ENCODE measurements around the gene ABCC5.

Gene ABCC5

GRCh38 chr3:183914856-183915255 is 102.8 kb downstream of the ABCC5 start:
- H3K4me1 ChIP-seq (ENCODE audit: insufficient read depth, low read length): no peaks in the 10 kb centered on the region
- no peaks in the 10 kb centered on the region for H3K27me3 ChIP-seq (ENCODE audit: insufficient read depth, low read length)
- H3K9me3 ChIP-seq (ENCODE audit: insufficient read depth, low read depth, low read length): no peaks in the 10 kb centered on the region
- no peak overlapping the region for H3K9ac ChIP-seq (ENCODE audit: low read depth, low read length)
- peaks cover 4% of the 10 kb centered on the region; the same call in 1 of the 2 replicates for H3K36me3 ChIP-seq (ENCODE audit: insufficient read depth, low read depth, low read length)
- H3K27ac ChIP-seq (ENCODE audit: low read length): no peak overlapping the region
- no peak overlapping the region for H3K4me3 ChIP-seq (ENCODE audit: low read length)

- H3K27ac ChIP-seq (ENCODE audit: low read length): no peak overlapping the region
- no peaks in the 10 kb centered on the region for H3K27me3 ChIP-seq (ENCODE audit: insufficient read depth, low read length)
- H3K9ac ChIP-seq (ENCODE audit: low read depth, low read length): no peak overlapping the region
- no peak overlapping the region for H3K4me3 ChIP-seq (ENCODE audit: low read length)
- no peaks in the 10 kb centered on the region for H3K9me3 ChIP-seq (ENCODE audit: insufficient read depth, low read depth, low read length)
- no peaks in the 10 kb centered on the region for H3K4me1 ChIP-seq (ENCODE audit: insufficient read depth, low read length)
- H3K36me3 ChIP-seq (ENCODE audit: insufficient read depth, low read depth, low read length): no peaks in the 10 kb centered on the region
These were observed 104.1 kb downstream of the ABCC5 start for GRCh38 chr3:183913580-183913920.

GRCh38 chr3:183912895-183913579 is 104.6 kb downstream of the ABCC5 start:
- H3K27ac ChIP-seq (ENCODE audit: low read length): no peak overlapping the region

GRCh38 chr3:183911763-183912506 is 105.7 kb downstream of the ABCC5 start:
- H3K4me1 ChIP-seq (ENCODE audit: insufficient read depth, low read length): no peaks in the 10 kb centered on the region; the same call in 1 of the 2 replicates
- H3K27ac ChIP-seq (ENCODE audit: low read length): no peak overlapping the region
- H3K27me3 ChIP-seq (ENCODE audit: insufficient read depth, low read length): no peaks in the 10 kb centered on the region
- no peaks in the 10 kb centered on the region for H3K36me3 ChIP-seq (ENCODE audit: insufficient read depth, low read depth, low read length)
- H3K9me3 ChIP-seq (ENCODE audit: insufficient read depth, low read depth, low read length): no peaks in the 10 kb centered on the region
- H3K4me3 ChIP-seq (ENCODE audit: low read length): no peak overlapping the region
- no peak overlapping the region for H3K9ac ChIP-seq (ENCODE audit: low read depth, low read length)

More at GRCh38 chr3:183912895-183913579, 104.6 kb downstream of the ABCC5 start:
- H3K9me3 ChIP-seq (ENCODE audit: insufficient read depth, low read depth, low read length): no peaks in the 10 kb centered on the region
- no peak overlapping the region for H3K9ac ChIP-seq (ENCODE audit: low read depth, low read length)
- no peaks in the 10 kb centered on the region for H3K4me1 ChIP-seq (ENCODE audit: insufficient read depth, low read length)
- H3K36me3 ChIP-seq (ENCODE audit: insufficient read depth, low read depth, low read length): no peaks in the 10 kb centered on the region
- no peak overlapping the region for H3K4me3 ChIP-seq (ENCODE audit: low read length)
- no peaks in the 10 kb centered on the region for H3K27me3 ChIP-seq (ENCODE audit: insufficient read depth, low read length)

- Histone ChIP-seq H3K27ac (ENCODE audit: low read length) (no peak overlapping the region), H3K4me1 (ENCODE audit: insufficient read depth, low read length) (no peaks in the 10 kb centered on the region; the same call in 1 of the 2 replicates), H3K4me3 (ENCODE audit: low read length) (no peak overlapping the region), H3K9me3 (ENCODE audit: insufficient read depth, low read depth, low read length) (no peaks in the 10 kb centered on the region), H3K27me3 (ENCODE audit: insufficient read depth, low read length) (no peaks in the 10 kb centered on the region), H3K36me3 (ENCODE audit: insufficient read depth, low read depth, low read length) (no peaks in the 10 kb centered on the region), H3K9ac (ENCODE audit: low read depth, low read length) (no peak overlapping the region)
These were observed 106.6 kb downstream of the ABCC5 start for GRCh38 chr3:183911087-183911486.

GRCh38 chr3:183909030-183909600 is 108.6 kb downstream of the ABCC5 start:
- Histone ChIP-seq H3K36me3 (ENCODE audit: insufficient read depth, low read depth, low read length) (no peaks in the 10 kb centered on the region), H3K4me1 (ENCODE audit: insufficient read depth, low read length) (no peaks in the 10 kb centered on the region; the same call in 1 of the 2 replicates), H3K27ac (ENCODE audit: low read length) (no peak overlapping the region), H3K4me3 (ENCODE audit: low read length) (no peak overlapping the region), H3K9me3 (ENCODE audit: insufficient read depth, low read depth, low read length) (no peaks in the 10 kb centered on the region), H3K9ac (ENCODE audit: low read depth, low read length) (no peak overlapping the region), H3K27me3 (ENCODE audit: insufficient read depth, low read length) (no peaks in the 10 kb centered on the region)

GRCh38 chr3:183907911-183908331 is 109.8 kb downstream of the ABCC5 start:
- no peaks in the 10 kb centered on the region; the same call in 1 of the 2 replicates for H3K4me1 ChIP-seq (ENCODE audit: insufficient read depth, low read length)
- no peaks in the 10 kb centered on the region for H3K9me3 ChIP-seq (ENCODE audit: insufficient read depth, low read depth, low read length)
- no peak overlapping the region for H3K9ac ChIP-seq (ENCODE audit: low read depth, low read length)
- no peaks in the 10 kb centered on the region for H3K36me3 ChIP-seq (ENCODE audit: insufficient read depth, low read depth, low read length)
- no peak overlapping the region for H3K27ac ChIP-seq (ENCODE audit: low read length)
- H3K27me3 ChIP-seq (ENCODE audit: insufficient read depth, low read length): no peaks in the 10 kb centered on the region
- H3K4me3 ChIP-seq (ENCODE audit: low read length): no peak overlapping the region

GRCh38 chr3:183907176-183907575 is 110.5 kb downstream of the ABCC5 start:
- Histone ChIP-seq H3K9me3 (ENCODE audit: insufficient read depth, low read depth, low read length) (no peaks in the 10 kb centered on the region), H3K4me1 (ENCODE audit: insufficient read depth, low read length) (no peaks in the 10 kb centered on the region; the same call in 1 of the 2 replicates), H3K9ac (ENCODE audit: low read depth, low read length) (no peak overlapping the region), H3K4me3 (ENCODE audit: low read length) (no peak overlapping the region), H3K27ac (ENCODE audit: low read length) (no peak overlapping the region), H3K27me3 (ENCODE audit: insufficient read depth, low read length) (no peaks in the 10 kb centered on the region), H3K36me3 (ENCODE audit: insufficient read depth, low read depth, low read length) (no peaks in the 10 kb centered on the region)

- H3K4me1 ChIP-seq (ENCODE audit: insufficient read depth, low read length): no peaks in the 10 kb centered on the region; the same call in 1 of the 2 replicates
- no peak overlapping the region for H3K9ac ChIP-seq (ENCODE audit: low read depth, low read length)
- H3K27me3 ChIP-seq (ENCODE audit: insufficient read depth, low read length): no peaks in the 10 kb centered on the region
- H3K4me3 ChIP-seq (ENCODE audit: low read length): no peak overlapping the region
- no peak overlapping the region for H3K27ac ChIP-seq (ENCODE audit: low read length)
- H3K9me3 ChIP-seq (ENCODE audit: insufficient read depth, low read depth, low read length): no peaks in the 10 kb centered on the region
- H3K36me3 ChIP-seq (ENCODE audit: insufficient read depth, low read depth, low read length): no peaks in the 10 kb centered on the region
These were observed 111.3 kb downstream of the ABCC5 start for GRCh38 chr3:183906234-183906921.

GRCh38 chr3:183904833-183905780 is 112.6 kb downstream of the ABCC5 start:
- Histone ChIP-seq H3K4me3 (ENCODE audit: low read length) (no peak overlapping the region), H3K4me1 (ENCODE audit: insufficient read depth, low read length) (no peaks in the 10 kb centered on the region; the same call in 1 of the 2 replicates), H3K9ac (ENCODE audit: low read depth, low read length) (no peak overlapping the region), H3K36me3 (ENCODE audit: insufficient read depth, low read depth, low read length) (no peaks in the 10 kb centered on the region), H3K9me3 (ENCODE audit: insufficient read depth, low read depth, low read length) (no peaks in the 10 kb centered on the region; the same call in 1 of the 2 replicates), H3K27ac (ENCODE audit: low read length) (no peak overlapping the region), H3K27me3 (ENCODE audit: insufficient read depth, low read length) (no peaks in the 10 kb centered on the region)
